ENCODE data around the gene PANK1. TPM values are rescaled to one million over a fixed set of nuclear protein-coding genes. Genes with fewer than 3 reads are reported as not detected.

PANK1 gene
- total and polyA plus RNA-seq, 9 of the 15 experiments (the other 6 are each of a cell fraction or from before 2014, with no cell fraction given), result 1.7 to 10.7 (median 6.5) TPM

GRCh38 chr10:89548673-89549072 is 96.4 kb downstream of the PANK1 start:
- Histone ChIP-seq H2AFZ (ENCODE audit: low read depth, low read length) (no peak overlapping the region), H3K9me3 (replicated peaks; ENCODE audit: control insufficient read depth, insufficient read depth, low read depth, low read length) (no peaks in the 10 kb centered on the region), H3K27me3 (ENCODE audit: control insufficient read depth in 2 of 2, insufficient read depth in 2 of 2, low read length in 2 of 2) (no peaks in the 10 kb centered on the region), H3K9me1 (ENCODE audit: control insufficient read depth, insufficient read depth, low read length) (no peaks in the 10 kb centered on the region), H3K4me3 (no peak overlapping the region), H3K4me2 (ENCODE audit: insufficient read depth, low read length) (no peak overlapping the region), H3K4me1 (replicated peaks in 1 of 2; ENCODE audit: control insufficient read depth in 2 of 2, insufficient read depth in 2 of 2, low read length in 2 of 2) (no peaks in the 10 kb centered on the region), H3K79me2 (ENCODE audit: control insufficient read depth, insufficient read depth, low read length) (no peaks in the 10 kb centered on the region), H4K20me1 (replicated peaks; ENCODE audit: control insufficient read depth, insufficient read depth, low read length) (no peaks in the 10 kb centered on the region), H3K9ac (ENCODE audit: insufficient read depth in 1 of 2, low read depth in 2 of 2, low read length in 2 of 2) (no peak overlapping the region), H3K27ac (ENCODE audit: extremely low read depth, low read depth, low read length) (no peak overlapping the region), H3K36me3 (ENCODE audit: control insufficient read depth, insufficient read depth, low read length) (no peaks in the 10 kb centered on the region)
- intact Hi-C loops (cut with micrococcal nuclease), result no loop called here
- FAIRE-seq, result no peak
- CTCF ChIA-PET (ENCODE audit: low intra/inter-chr PET ratio), result no interaction called here
- no peak for DNase-seq (ENCODE audit: extremely low read depth in 1 of 4, low spot score in 3 of 4)
- BruUV-seq (replicated peaks), result no TSS peak
- in situ Hi-C loops (cut with MboI), result no loop called here
- POLR2A ChIA-PET, result no interaction called here
- ATAC-seq, result no peak
- WGBS (ENCODE audit: insufficient coverage, low coverage, missing lambda C conversion rate), result 0% methylated on average over 3 of the region's 6 CpGs
- TF ChIP-seq TAF1 (IDR thresholded peaks at IDR 0.05; ENCODE audit: control insufficient read depth, extremely low read depth, insufficient read depth, low read length, severe bottlenecking) (no peak), PRMT5 (CRISPR knock-in tag; IDR thresholded peaks at IDR 0.05) (no peak), RFX5 (IDR thresholded peaks at IDR 0.05; ENCODE audit: low read depth, low read length) (no peak), FOXJ2 (tag; IDR thresholded peaks at IDR 0.05) (no peak), NUFIP1 (IDR thresholded peaks at IDR 0.05; ENCODE audit: partially characterized antibody) (no peak), NCOR1 (IDR thresholded peaks at IDR 0.05) (no peak), BRD9 (IDR thresholded peaks at IDR 0.05; ENCODE audit: low read depth, partially characterized antibody) (no peak), ZBTB34 (CRISPR knock-in tag; IDR thresholded peaks at IDR 0.05) (no peak), MYBL2 (IDR thresholded peaks at IDR 0.05; ENCODE audit: low read depth) (no peak), MYBL2 (CRISPR knock-in tag; IDR thresholded peaks at IDR 0.05; ENCODE audit: borderline replicate concordance) (no peak), TAF15 (IDR thresholded peaks at IDR 0.05; ENCODE audit: low read depth, low read length) (no peak), MAFK (IDR thresholded peaks at IDR 0.05; ENCODE audit: low read length) (no peak), BRD4 (IDR thresholded peaks at IDR 0.05) (no peak), CCAR2 (IDR thresholded peaks at IDR 0.05; ENCODE audit: low read depth, low read length) (no peak), CTCF (IDR thresholded peaks at IDR 0.05 in 2 of 3, conservative IDR thresholded peaks at IDR 0.05 in 1 of 3; ENCODE audit: insufficient read depth in 2 of 3, low read depth in 1 of 3, low read length in 3 of 3) (no peak), RNF219 (CRISPR knock-in tag; IDR thresholded peaks at IDR 0.05) (no peak), ZNF217 (CRISPR knock-in tag; IDR thresholded peaks at IDR 0.05) (no peak), HNRNPL (IDR thresholded peaks at IDR 0.05; ENCODE audit: low read depth, low read length) (no peak), PURB (CRISPR knock-in tag; IDR thresholded peaks at IDR 0.05; ENCODE audit: low read depth) (no peak)
